WTC11 (cell line): Measurements from ENCODE around the gene SHLD1.

Experiments used
- ETV6 ChIP-seq: sonication (generic); formaldehyde crosslinking; IDR thresholded peaks from 2 replicates; pipeline ENCODE4 v1.8.1; 2022; ENCODE audit warnings: mild to moderate bottlenecking, missing genetic modification reagents
- ZNF121 ChIP-seq: sonication (generic); formaldehyde crosslinking; IDR thresholded peaks from 2 replicates; pipeline ENCODE4 v1.8.0; 2023; ENCODE audit warnings: missing genetic modification reagents
- ZNF232 ChIP-seq: sonication (generic); formaldehyde crosslinking; IDR thresholded peaks from 2 replicates; pipeline ENCODE4 v1.8.0; 2022; ENCODE audit warnings: mild to moderate bottlenecking, missing genetic modification reagents
- TF ChIP-seq, protein P1 (sequence below): fragments of 200-600 bp; IDR thresholded peaks from 2 replicates; pipeline ENCODE4 v1.8.0; 2022; ENCODE audit warnings: antibody characterized with exemption
- TF ChIP-seq, protein P2 (sequence below): sonication (generic); formaldehyde crosslinking; IDR thresholded peaks from 2 replicates; pipeline ENCODE4 v1.8.0; 2022; ENCODE audit warnings: mild to moderate bottlenecking, missing genetic modification reagents
- TF ChIP-seq, protein P3 (sequence below): sonication (generic); formaldehyde crosslinking; IDR thresholded peaks from 2 replicates; pipeline ENCODE4 v1.8.0; 2022; ENCODE audit warnings: mild to moderate bottlenecking, missing genetic modification reagents
- TF ChIP-seq, protein P4 (sequence below): sonication (generic); formaldehyde crosslinking; IDR thresholded peaks from 2 replicates; pipeline ENCODE4 v1.8.1; 2023; ENCODE audit warnings: mild to moderate bottlenecking, missing genetic modification reagents, moderate library complexity
- TF ChIP-seq, protein P5 (sequence below): sonication (generic); formaldehyde crosslinking; IDR thresholded peaks from 2 replicates; pipeline ENCODE4 v1.8.1; 2023; ENCODE audit warnings: mild to moderate bottlenecking, missing genetic modification reagents, moderate library complexity
- TF ChIP-seq, protein P6 (sequence below): sonication (generic); formaldehyde crosslinking; IDR thresholded peaks from 2 replicates; pipeline ENCODE4 v1.8.0; 2023; ENCODE audit warnings: missing genetic modification reagents, mild to moderate bottlenecking, borderline replicate concordance

DNA sequence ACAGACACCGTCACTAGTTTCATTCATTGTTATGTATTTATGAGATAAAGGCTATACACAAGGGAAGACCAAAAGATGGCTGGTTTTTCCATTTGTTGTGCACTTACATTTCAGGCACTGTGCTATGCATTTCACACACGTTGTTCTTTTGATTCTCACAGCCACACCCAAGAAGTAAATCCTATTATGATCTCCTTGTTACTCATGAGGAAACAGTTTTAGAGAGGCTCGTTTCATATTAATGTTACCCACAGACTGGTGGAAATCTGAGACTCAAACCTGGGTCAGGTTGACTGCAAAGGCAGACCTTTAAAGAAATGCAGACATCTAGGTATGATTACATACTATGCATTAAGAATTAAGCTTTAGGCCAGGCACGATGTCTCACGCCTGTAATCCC is 34.9 kb downstream of the SHLD1 start:
- TF ChIP-seq ZNF121 (no peak), ZNF232 (no peak), ETV6 (CRISPR knock-in tag) (no peak)
- TF ChIP-seq, protein P1, sequence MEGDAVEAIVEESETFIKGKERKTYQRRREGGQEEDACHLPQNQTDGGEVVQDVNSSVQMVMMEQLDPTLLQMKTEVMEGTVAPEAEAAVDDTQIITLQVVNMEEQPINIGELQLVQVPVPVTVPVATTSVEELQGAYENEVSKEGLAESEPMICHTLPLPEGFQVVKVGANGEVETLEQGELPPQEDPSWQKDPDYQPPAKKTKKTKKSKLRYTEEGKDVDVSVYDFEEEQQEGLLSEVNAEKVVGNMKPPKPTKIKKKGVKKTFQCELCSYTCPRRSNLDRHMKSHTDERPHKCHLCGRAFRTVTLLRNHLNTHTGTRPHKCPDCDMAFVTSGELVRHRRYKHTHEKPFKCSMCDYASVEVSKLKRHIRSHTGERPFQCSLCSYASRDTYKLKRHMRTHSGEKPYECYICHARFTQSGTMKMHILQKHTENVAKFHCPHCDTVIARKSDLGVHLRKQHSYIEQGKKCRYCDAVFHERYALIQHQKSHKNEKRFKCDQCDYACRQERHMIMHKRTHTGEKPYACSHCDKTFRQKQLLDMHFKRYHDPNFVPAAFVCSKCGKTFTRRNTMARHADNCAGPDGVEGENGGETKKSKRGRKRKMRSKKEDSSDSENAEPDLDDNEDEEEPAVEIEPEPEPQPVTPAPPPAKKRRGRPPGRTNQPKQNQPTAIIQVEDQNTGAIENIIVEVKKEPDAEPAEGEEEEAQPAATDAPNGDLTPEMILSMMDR = no peak
- TF ChIP-seq, protein P2, sequence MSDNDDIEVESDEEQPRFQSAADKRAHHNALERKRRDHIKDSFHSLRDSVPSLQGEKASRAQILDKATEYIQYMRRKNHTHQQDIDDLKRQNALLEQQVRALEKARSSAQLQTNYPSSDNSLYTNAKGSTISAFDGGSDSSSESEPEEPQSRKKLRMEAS (CRISPR knock-in tag) = no peak
- TF ChIP-seq, protein P3, sequence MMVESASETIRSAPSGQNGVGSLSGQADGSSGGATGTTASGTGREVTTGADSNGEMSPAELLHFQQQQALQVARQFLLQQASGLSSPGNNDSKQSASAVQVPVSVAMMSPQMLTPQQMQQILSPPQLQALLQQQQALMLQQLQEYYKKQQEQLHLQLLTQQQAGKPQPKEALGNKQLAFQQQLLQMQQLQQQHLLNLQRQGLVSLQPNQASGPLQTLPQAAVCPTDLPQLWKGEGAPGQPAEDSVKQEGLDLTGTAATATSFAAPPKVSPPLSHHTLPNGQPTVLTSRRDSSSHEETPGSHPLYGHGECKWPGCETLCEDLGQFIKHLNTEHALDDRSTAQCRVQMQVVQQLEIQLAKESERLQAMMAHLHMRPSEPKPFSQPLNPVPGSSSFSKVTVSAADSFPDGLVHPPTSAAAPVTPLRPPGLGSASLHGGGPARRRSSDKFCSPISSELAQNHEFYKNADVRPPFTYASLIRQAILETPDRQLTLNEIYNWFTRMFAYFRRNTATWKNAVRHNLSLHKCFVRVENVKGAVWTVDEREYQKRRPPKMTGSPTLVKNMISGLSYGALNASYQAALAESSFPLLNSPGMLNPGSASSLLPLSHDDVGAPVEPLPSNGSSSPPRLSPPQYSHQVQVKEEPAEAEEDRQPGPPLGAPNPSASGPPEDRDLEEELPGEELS (CRISPR knock-in tag) = no peak
- TF ChIP-seq, protein P4, sequence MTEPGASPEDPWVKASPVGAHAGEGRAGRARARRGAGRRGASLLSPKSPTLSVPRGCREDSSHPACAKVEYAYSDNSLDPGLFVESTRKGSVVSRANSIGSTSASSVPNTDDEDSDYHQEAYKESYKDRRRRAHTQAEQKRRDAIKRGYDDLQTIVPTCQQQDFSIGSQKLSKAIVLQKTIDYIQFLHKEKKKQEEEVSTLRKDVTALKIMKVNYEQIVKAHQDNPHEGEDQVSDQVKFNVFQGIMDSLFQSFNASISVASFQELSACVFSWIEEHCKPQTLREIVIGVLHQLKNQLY (CRISPR knock-in tag) = no peak
- TF ChIP-seq, protein P5, sequence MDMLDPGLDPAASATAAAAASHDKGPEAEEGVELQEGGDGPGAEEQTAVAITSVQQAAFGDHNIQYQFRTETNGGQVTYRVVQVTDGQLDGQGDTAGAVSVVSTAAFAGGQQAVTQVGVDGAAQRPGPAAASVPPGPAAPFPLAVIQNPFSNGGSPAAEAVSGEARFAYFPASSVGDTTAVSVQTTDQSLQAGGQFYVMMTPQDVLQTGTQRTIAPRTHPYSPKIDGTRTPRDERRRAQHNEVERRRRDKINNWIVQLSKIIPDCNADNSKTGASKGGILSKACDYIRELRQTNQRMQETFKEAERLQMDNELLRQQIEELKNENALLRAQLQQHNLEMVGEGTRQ (CRISPR knock-in tag) = no peak
- TF ChIP-seq, protein P6, sequence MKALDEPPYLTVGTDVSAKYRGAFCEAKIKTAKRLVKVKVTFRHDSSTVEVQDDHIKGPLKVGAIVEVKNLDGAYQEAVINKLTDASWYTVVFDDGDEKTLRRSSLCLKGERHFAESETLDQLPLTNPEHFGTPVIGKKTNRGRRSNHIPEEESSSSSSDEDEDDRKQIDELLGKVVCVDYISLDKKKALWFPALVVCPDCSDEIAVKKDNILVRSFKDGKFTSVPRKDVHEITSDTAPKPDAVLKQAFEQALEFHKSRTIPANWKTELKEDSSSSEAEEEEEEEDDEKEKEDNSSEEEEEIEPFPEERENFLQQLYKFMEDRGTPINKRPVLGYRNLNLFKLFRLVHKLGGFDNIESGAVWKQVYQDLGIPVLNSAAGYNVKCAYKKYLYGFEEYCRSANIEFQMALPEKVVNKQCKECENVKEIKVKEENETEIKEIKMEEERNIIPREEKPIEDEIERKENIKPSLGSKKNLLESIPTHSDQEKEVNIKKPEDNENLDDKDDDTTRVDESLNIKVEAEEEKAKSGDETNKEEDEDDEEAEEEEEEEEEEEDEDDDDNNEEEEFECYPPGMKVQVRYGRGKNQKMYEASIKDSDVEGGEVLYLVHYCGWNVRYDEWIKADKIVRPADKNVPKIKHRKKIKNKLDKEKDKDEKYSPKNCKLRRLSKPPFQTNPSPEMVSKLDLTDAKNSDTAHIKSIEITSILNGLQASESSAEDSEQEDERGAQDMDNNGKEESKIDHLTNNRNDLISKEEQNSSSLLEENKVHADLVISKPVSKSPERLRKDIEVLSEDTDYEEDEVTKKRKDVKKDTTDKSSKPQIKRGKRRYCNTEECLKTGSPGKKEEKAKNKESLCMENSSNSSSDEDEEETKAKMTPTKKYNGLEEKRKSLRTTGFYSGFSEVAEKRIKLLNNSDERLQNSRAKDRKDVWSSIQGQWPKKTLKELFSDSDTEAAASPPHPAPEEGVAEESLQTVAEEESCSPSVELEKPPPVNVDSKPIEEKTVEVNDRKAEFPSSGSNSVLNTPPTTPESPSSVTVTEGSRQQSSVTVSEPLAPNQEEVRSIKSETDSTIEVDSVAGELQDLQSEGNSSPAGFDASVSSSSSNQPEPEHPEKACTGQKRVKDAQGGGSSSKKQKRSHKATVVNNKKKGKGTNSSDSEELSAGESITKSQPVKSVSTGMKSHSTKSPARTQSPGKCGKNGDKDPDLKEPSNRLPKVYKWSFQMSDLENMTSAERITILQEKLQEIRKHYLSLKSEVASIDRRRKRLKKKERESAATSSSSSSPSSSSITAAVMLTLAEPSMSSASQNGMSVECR (CRISPR knock-in tag) = no peak
